Activated naive CD4-positive, alpha-beta T cell treated with anti-CD3 and anti-CD28 coated beads, Interleukin-2, amount 10 ng/mL, durations not matched to agents 7 days and 5 days (primary cell): ENCODE data around the gene XKRX.

Experiments
- CTCF ChIA-PET: fragments of 350-600 bp; sonication (Branson Sonifier 250); formaldehyde crosslinking; loops from one replicate; lab custom pipeline; 2021; ENCODE audit warnings: antibody characterized with exemption; lab: Charles Lee
- DNase-seq: peaks from one replicate; pipeline ENCODE4 v3.0.0-alpha.2; 2020
- H3K27ac Mint-ChIP-seq: one replicate; pipeline ENCODE4 v1.8.0; 2021; ENCODE audit warnings: mild to moderate bottlenecking, moderate library complexity, mixed read lengths
- H3K27me3 Mint-ChIP-seq: one replicate; pipeline ENCODE4 v1.8.0; 2021; ENCODE audit warnings: mild to moderate bottlenecking, mixed read lengths
- H3K36me3 Mint-ChIP-seq: one replicate; pipeline ENCODE4 v1.8.0; 2021; ENCODE audit warnings: mixed read lengths
- H3K4me1 Mint-ChIP-seq: one replicate; pipeline ENCODE4 v1.8.0; 2021; ENCODE audit warnings: mixed read lengths
- H3K4me3 Mint-ChIP-seq: one replicate; pipeline ENCODE4 v1.8.0; 2021; ENCODE audit warnings: mild to moderate bottlenecking, moderate library complexity, mixed read lengths
- H3K9me3 Mint-ChIP-seq: one replicate; pipeline ENCODE4 v1.8.0; 2021; ENCODE audit warnings: mixed read lengths

Gene XKRX

GRCh38 chrX:100931218-100931924, 2.7 kb upstream of the XKRX start:
- H3K27me3 Mint-ChIP-seq, result peaks cover 14% of the 10 kb centered on the region
- no peak overlapping the region for H3K27ac Mint-ChIP-seq
- H3K4me1 Mint-ChIP-seq, result peaks cover 13% of the 10 kb centered on the region
- DNase-seq, result no peak
- no peak overlapping the region for H3K4me3 Mint-ChIP-seq
- H3K9me3 Mint-ChIP-seq, result peaks cover 4% of the 10 kb centered on the region
- H3K36me3 Mint-ChIP-seq, result no peaks in the 10 kb centered on the region
- CTCF ChIA-PET, result no interaction called here

DNA sequence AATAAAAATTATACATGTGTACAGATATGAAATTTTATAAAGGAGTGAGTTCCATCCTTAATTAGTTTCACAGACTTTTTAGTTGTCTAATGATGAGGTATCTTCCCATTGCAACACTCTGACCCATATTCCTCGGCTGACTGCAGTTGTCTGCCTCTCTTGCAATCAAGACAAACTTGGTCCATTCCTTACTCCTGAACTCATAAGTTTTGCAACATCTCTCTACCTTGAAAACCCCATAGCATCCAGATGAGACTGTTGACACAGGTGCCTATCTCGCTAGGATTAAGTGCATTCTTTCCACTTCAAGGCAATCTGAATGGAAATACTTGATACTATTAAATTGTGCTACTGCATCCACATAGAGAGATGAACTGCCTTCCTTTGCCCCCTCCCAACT, 2.3 kb downstream of the XKRX start:
- no peaks in the 10 kb centered on the region for H3K36me3 Mint-ChIP-seq
- H3K4me3 Mint-ChIP-seq, result no peak overlapping the region
- peaks cover 4% of the 10 kb centered on the region for H3K9me3 Mint-ChIP-seq
- DNase-seq, result no peak
- H3K27ac Mint-ChIP-seq, result no peak overlapping the region
- H3K4me1 Mint-ChIP-seq, result peaks cover 13% of the 10 kb centered on the region
- peaks cover 14% of the 10 kb centered on the region for H3K27me3 Mint-ChIP-seq
- CTCF ChIA-PET, result no interaction called here

DNA sequence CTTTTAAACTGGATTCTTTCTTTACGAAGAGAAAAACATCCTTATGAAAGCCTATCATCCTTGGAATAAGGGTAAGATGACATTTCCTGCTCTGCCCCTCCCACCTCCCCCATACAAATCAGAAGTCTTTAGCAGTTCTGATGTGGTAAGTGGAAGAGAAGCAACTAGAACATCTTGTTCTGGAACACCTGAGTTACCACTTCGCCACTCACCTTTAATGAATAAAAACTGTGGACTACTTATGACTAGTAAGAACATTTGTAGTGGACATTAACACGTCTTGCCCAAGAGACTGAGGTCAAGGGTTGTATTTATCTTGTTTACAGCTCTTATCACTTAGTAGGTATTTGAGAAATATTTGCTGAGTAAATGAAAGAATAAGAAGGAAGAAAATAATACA, 4.3 kb downstream of the XKRX start:
- DNase-seq, result no peak
- Mint-ChIP-seq H3K9me3 (no peaks in the 10 kb centered on the region), H3K27ac (no peak overlapping the region), H3K4me1 (peaks cover 3% of the 10 kb centered on the region), H3K36me3 (no peaks in the 10 kb centered on the region), H3K4me3 (no peak overlapping the region), H3K27me3 (peaks cover 12% of the 10 kb centered on the region)
- CTCF ChIA-PET, result no interaction called here

DNA sequence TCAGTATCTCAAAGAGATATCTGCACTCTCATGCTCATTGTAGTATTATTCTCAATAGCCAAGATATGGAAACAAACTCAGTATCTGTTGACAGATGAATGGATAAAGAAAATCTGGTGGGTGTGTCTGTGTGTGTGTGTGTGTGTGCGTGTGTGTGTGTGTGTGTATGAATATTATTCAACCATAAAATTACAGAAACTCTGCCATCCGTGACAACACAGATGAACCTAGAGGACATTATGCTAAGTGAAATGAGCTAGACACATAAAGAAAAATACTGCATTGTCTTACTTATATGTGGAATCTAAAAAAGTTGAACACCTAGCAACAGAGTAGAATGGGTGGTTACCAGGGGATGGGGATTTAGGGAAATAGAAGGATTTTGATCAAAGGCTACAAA, 13.2 kb downstream of the XKRX start:
- CTCF ChIA-PET, result interaction anchor here (0.6 kb wide), 1 partner anchor 14 kb away, joined by 3 read pairs; no protein-coding TSS in a partner anchor
- H3K27me3 Mint-ChIP-seq, result peaks cover 4% of the 10 kb centered on the region
- no peaks in the 10 kb centered on the region for H3K9me3 Mint-ChIP-seq
- no peak overlapping the region for H3K4me3 Mint-ChIP-seq
- no peaks in the 10 kb centered on the region for H3K36me3 Mint-ChIP-seq
- H3K4me1 Mint-ChIP-seq, result no peaks in the 10 kb centered on the region
- no peak for DNase-seq
- H3K27ac Mint-ChIP-seq, result no peak overlapping the region

GRCh38 chrX:100913111-100913510, 15.6 kb downstream of the XKRX start:
- CTCF ChIA-PET, result no interaction called here
- H3K4me1 Mint-ChIP-seq, result no peaks in the 10 kb centered on the region
- H3K27ac Mint-ChIP-seq, result no peak overlapping the region
- H3K4me3 Mint-ChIP-seq, result no peak overlapping the region
- H3K36me3 Mint-ChIP-seq, result no peaks in the 10 kb centered on the region
- H3K27me3 Mint-ChIP-seq, result peaks cover 4% of the 10 kb centered on the region
- no peak for DNase-seq
- no peaks in the 10 kb centered on the region for H3K9me3 Mint-ChIP-seq

- no peaks in the 10 kb centered on the region for H3K9me3 Mint-ChIP-seq
- no peaks in the 10 kb centered on the region for H3K27me3 Mint-ChIP-seq
- no peak for DNase-seq
- no peak overlapping the region for H3K4me3 Mint-ChIP-seq
- no peak overlapping the region for H3K27ac Mint-ChIP-seq
- no peaks in the 10 kb centered on the region for H3K36me3 Mint-ChIP-seq
- no peaks in the 10 kb centered on the region for H3K4me1 Mint-ChIP-seq
- CTCF ChIA-PET, result no interaction called here
Observed at GRCh38 chrX:100911731-100912130, 17.0 kb downstream of the XKRX start.

DNA sequence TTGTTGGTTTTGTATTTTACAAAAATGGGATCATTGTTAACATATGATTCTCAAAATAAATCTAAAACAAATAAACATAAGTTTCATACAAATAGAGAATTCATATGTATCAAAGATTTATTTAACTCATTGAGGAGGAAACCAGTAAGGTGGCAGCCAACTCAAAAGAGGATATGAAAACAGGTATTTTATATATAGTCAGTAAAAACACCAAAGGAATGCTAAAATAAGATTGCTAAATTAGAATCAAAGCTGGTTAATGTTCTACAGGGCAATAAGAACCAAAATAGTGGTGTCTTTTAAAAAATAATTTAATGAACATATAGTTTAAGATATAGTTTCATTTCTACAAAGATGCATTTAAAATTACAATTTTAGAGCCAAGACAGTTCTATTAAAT, 23.1 kb downstream of the XKRX start:
- Mint-ChIP-seq H3K36me3 (no peaks in the 10 kb centered on the region), H3K9me3 (no peaks in the 10 kb centered on the region), H3K27ac (no peak overlapping the region), H3K27me3 (no peaks in the 10 kb centered on the region), H3K4me1 (no peaks in the 10 kb centered on the region), H3K4me3 (no peak overlapping the region)
- CTCF ChIA-PET, result no interaction called here
- no peak for DNase-seq

- no peak for DNase-seq
- no peak overlapping the region for H3K4me3 Mint-ChIP-seq
- H3K36me3 Mint-ChIP-seq, result no peaks in the 10 kb centered on the region
- no peaks in the 10 kb centered on the region for H3K9me3 Mint-ChIP-seq
- CTCF ChIA-PET, result no interaction called here
- H3K27ac Mint-ChIP-seq, result no peak overlapping the region
- no peaks in the 10 kb centered on the region for H3K27me3 Mint-ChIP-seq
- H3K4me1 Mint-ChIP-seq, result no peaks in the 10 kb centered on the region
Observed at GRCh38 chrX:100904433-100904832, 24.3 kb downstream of the XKRX start.

GRCh38 chrX:100895365-100896075, 33.2 kb downstream of the XKRX start:
- H3K36me3 Mint-ChIP-seq, result no peaks in the 10 kb centered on the region
- peak; percentile 36 for DNase-seq
- CTCF ChIA-PET, result interaction anchor here (0.6 kb wide), 1 partner anchor 164 kb away, joined by 3 read pairs; no protein-coding TSS in a partner anchor
- H3K27ac Mint-ChIP-seq, result no peak overlapping the region
- no peaks in the 10 kb centered on the region for H3K9me3 Mint-ChIP-seq
- no peaks in the 10 kb centered on the region for H3K27me3 Mint-ChIP-seq
- H3K4me1 Mint-ChIP-seq, result no peaks in the 10 kb centered on the region
- no peak overlapping the region for H3K4me3 Mint-ChIP-seq

DNA sequence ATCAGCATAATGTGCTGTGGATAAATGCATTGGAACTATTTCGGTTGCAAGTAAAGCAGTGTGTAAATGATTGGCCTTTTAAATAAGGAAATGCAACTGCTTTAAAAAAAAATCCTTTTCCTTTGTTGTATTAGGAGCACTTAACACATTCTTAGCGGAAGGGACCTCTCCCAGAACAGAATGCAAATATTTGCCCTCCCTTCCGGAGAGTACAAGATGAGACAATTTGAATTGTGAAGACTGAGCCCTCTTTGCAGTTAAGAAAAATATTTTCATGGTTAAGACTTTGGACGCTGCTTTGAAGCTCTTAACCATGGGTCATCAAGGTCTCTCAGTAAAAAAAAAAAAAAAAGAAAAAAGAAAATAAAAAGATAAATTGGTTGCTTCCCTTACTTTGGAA, 45.1 kb downstream of the XKRX start:
- Mint-ChIP-seq H3K4me3 (no peak overlapping the region), H3K9me3 (no peaks in the 10 kb centered on the region), H3K4me1 (peaks cover 3% of the 10 kb centered on the region), H3K27me3 (peaks cover 3% of the 10 kb centered on the region), H3K27ac (no peak overlapping the region), H3K36me3 (no peaks in the 10 kb centered on the region)
- CTCF ChIA-PET, result no interaction called here
- DNase-seq, result no peak

GRCh38 chrX:100880368-100880767, 48.3 kb downstream of the XKRX start:
- Mint-ChIP-seq H3K9me3 (no peaks in the 10 kb centered on the region), H3K4me3 (no peak overlapping the region), H3K27ac (no peak overlapping the region), H3K36me3 (no peaks in the 10 kb centered on the region), H3K27me3 (no peaks in the 10 kb centered on the region), H3K4me1 (peaks cover 3% of the 10 kb centered on the region)
- no peak for DNase-seq
- CTCF ChIA-PET, result no interaction called here

DNA sequence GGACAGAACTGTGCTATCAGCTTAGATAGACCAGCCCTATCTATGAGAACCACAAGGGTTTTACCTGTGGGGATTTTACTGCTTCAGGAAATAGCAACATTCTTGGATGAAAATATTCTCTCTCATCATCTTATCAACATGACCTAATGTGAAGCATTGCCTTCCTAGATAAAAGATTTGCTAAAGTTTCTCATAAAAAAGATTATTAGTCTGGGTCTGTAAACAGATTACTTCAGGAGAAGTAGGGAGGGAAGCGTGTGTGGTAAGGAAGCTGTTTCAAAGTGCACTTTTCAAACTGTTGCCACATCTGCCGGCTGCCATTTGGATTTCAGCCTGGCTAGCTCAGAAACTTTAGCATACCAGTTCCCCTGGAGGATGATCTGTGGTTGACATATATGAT, 54.4 kb downstream of the XKRX start, which contains the start of gene NOX1:
NOX1 (minus strand) TSS at position 35 of the 400 bp plus-strand sequence. CDS start 220 bp downstream, outside the sequence.
- peaks cover 4% of the 10 kb centered on the region for H3K27me3 Mint-ChIP-seq
- CTCF ChIA-PET, result no interaction called here
- no peak within 1 kb of the TSS for H3K4me3 Mint-ChIP-seq
- H3K9me3 Mint-ChIP-seq, result no peaks in the 10 kb centered on the region
- no peak within 1 kb of the TSS for H3K27ac Mint-ChIP-seq
- H3K36me3 Mint-ChIP-seq, result no peaks in the 10 kb centered on the region
- DNase-seq, result no peak
- no peaks in the 10 kb centered on the region for H3K4me1 Mint-ChIP-seq

- CTCF ChIA-PET, result interaction anchor here (0.7 kb wide), 1 partner anchor 10 kb away, joined by 3 read pairs; no protein-coding TSS in a partner anchor
- Mint-ChIP-seq H3K4me3 (no peak overlapping the region), H3K27me3 (peaks cover 7% of the 10 kb centered on the region)
Observed at GRCh38 chrX:100871594-100872560, 56.8 kb downstream of the XKRX start.

DNA sequence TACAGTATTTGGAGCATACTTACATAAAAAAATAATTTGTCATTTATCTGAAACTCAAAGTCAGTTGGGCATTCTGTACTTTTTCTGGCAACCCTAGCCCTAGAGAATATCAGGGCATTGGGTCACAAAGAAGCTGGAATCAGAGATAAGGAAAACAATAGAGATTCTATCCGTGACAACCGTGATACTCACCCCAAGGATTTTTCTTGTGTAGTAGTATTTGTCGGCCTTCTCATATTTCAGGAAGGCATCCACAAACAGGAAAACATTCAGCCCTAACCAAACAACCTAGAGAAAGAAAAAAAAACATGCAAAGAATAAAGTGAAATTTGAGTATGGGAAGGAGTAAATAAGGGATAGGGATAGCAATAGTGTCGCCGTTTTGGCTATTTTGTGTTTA, 58.2 kb downstream of the XKRX start:
- Mint-ChIP-seq H3K4me1 (no peaks in the 10 kb centered on the region), H3K4me3 (no peak overlapping the region), H3K27ac (no peak overlapping the region), H3K27me3 (peaks cover 7% of the 10 kb centered on the region), H3K36me3 (no peaks in the 10 kb centered on the region), H3K9me3 (no peaks in the 10 kb centered on the region)
- DNase-seq, result no peak
- CTCF ChIA-PET, result no interaction called here

More at GRCh38 chrX:100871594-100872560, 56.8 kb downstream of the XKRX start:
- no peaks in the 10 kb centered on the region for H3K36me3 Mint-ChIP-seq
- no peaks in the 10 kb centered on the region for H3K9me3 Mint-ChIP-seq
- DNase-seq, result no peak
- H3K27ac Mint-ChIP-seq, result no peak overlapping the region
- no peaks in the 10 kb centered on the region for H3K4me1 Mint-ChIP-seq
